Measurements from ENCODE around the gene KANK2. TPM values are rescaled to one million over a fixed set of nuclear protein-coding genes. Genes with fewer than 3 reads are reported as not detected.

KANK2 gene
- polyA plus RNA-seq, 1 donor from 2014 or later, result 0.25 TPM

- H3K27me3 ChIP-seq (ENCODE audit: insufficient read depth, low read depth, low read length), result no peaks in the 10 kb centered on the region
- TF ChIP-seq SMC3 (conservative IDR thresholded peaks at IDR 0.05; ENCODE audit: poor library complexity), result no peak
- no peak for TF ChIP-seq MXI1 (conservative IDR thresholded peaks at IDR 0.05; ENCODE audit: poor library complexity, severe bottlenecking)
- no peak for TF ChIP-seq RAD21 (conservative IDR thresholded peaks at IDR 0.05)
- H3F3A ChIP-seq (ENCODE audit: insufficient read depth, low read length, poor library complexity, severe bottlenecking), result no peaks in the 10 kb centered on the region
- H3K4me2 ChIP-seq (ENCODE audit: low read length), result no peak overlapping the region
- no peaks in the 10 kb centered on the region for H3K9me3 ChIP-seq (ENCODE audit: low read length)
- H2AFZ ChIP-seq (ENCODE audit: low read depth, low read length), result no peak overlapping the region
- no peaks in the 10 kb centered on the region for H3K79me2 ChIP-seq (replicated peaks; ENCODE audit: insufficient read depth, low read length)
- no peak overlapping the region for H3K4me3 ChIP-seq (ENCODE audit: low read length)
- no peak overlapping the region for H3K27ac ChIP-seq (ENCODE audit: low read length)
- H3K9me2 ChIP-seq (ENCODE audit: insufficient read depth, low read length), result no peaks in the 10 kb centered on the region
- H3K9ac ChIP-seq (ENCODE audit: low read length), result no peak overlapping the region
- no peaks in the 10 kb centered on the region for H3K36me3 ChIP-seq (ENCODE audit: insufficient read depth, low read length)
- H4K20me1 ChIP-seq (ENCODE audit: insufficient read depth), result no peaks in the 10 kb centered on the region
These were observed 39.3 kb upstream of the KANK2 start for GRCh38 chr19:11236324-11237301.

GRCh38 chr19:11234486-11235075, 37.2 kb upstream of the KANK2 start:
- Histone ChIP-seq H3K9me2 (ENCODE audit: insufficient read depth, low read length) (no peaks in the 10 kb centered on the region), H3K9ac (ENCODE audit: low read length) (no peak overlapping the region), H3K9me3 (ENCODE audit: low read length) (no peaks in the 10 kb centered on the region), H3F3A (ENCODE audit: insufficient read depth, low read length, poor library complexity, severe bottlenecking) (no peaks in the 10 kb centered on the region), H3K27me3 (ENCODE audit: insufficient read depth, low read depth, low read length) (no peaks in the 10 kb centered on the region), H3K79me2 (replicated peaks; ENCODE audit: insufficient read depth, low read length) (no peaks in the 10 kb centered on the region), H4K20me1 (ENCODE audit: insufficient read depth) (no peaks in the 10 kb centered on the region), H3K36me3 (ENCODE audit: insufficient read depth, low read length) (no peaks in the 10 kb centered on the region), H3K27ac (ENCODE audit: low read length) (no peak overlapping the region), H3K4me2 (ENCODE audit: low read length) (no peak overlapping the region), H3K4me3 (ENCODE audit: low read length) (no peak overlapping the region), H2AFZ (ENCODE audit: low read depth, low read length) (no peak overlapping the region)
- TF ChIP-seq EP300 (conservative IDR thresholded peaks at IDR 0.05; ENCODE audit: poor library complexity, severe bottlenecking), result no peak
- no peak for TF ChIP-seq CTCF (IDR thresholded peaks at IDR 0.05; ENCODE audit: poor library complexity, severe bottlenecking)
- no peak for TF ChIP-seq REST (IDR thresholded peaks at IDR 0.05; ENCODE audit: borderline replicate concordance)
- TF ChIP-seq POLR2AphosphoS5 (IDR thresholded peaks at IDR 0.05), result no peak
- TF ChIP-seq MXI1 (conservative IDR thresholded peaks at IDR 0.05; ENCODE audit: poor library complexity, severe bottlenecking), result no peak
- TF ChIP-seq RAD21 (conservative IDR thresholded peaks at IDR 0.05), result no peak
- no peak for TF ChIP-seq EZH2 (IDR thresholded peaks at IDR 0.05; ENCODE audit: borderline replicate concordance, insufficient read depth, low read length, poor library complexity, severe bottlenecking)
- no peak for TF ChIP-seq TAF1 (IDR thresholded peaks at IDR 0.05; ENCODE audit: low read depth)
- no peak for TF ChIP-seq SMC3 (conservative IDR thresholded peaks at IDR 0.05; ENCODE audit: poor library complexity)
